Stomach smooth muscle (tissue), 2 donors: ENCODE data around the gene AEN.

Source experiments
- H3K27ac ChIP-seq: one replicate; pipeline ENCODE4 v1.7.0; 2013; ENCODE audit warnings: mild to moderate bottlenecking, low read length, inconsistent platforms
- H3K27me3 ChIP-seq, 2 donors: one replicate each; pipeline ENCODE4 v1.7.0; 2013; ENCODE audit warnings: low read length in 2 of 2; ENCODE audit not compliant: insufficient read depth in 2 of 2, control insufficient read depth in 1 of 2
- H3K36me3 ChIP-seq, 2 donors: one replicate each; pipeline ENCODE4 v1.7.0; 2013; ENCODE audit warnings: low read length in 2 of 2; ENCODE audit not compliant: control insufficient read depth in 2 of 2, insufficient read depth in 2 of 2
- H3K4me1 ChIP-seq: one replicate; pipeline ENCODE4 v1.7.0; 2013; ENCODE audit warnings: low read length; ENCODE audit not compliant: control insufficient read depth, insufficient read depth
- H3K4me3 ChIP-seq, 2 donors: one replicate each; pipeline ENCODE4 v1.7.0; 2013; ENCODE audit warnings: low read length in 2 of 2
- H3K9ac ChIP-seq, 2 donors: one replicate each; pipeline ENCODE4 v1.7.0; 2013; ENCODE audit warnings: low read length in 2 of 2, mild to moderate bottlenecking in 1 of 2
- H3K9me3 ChIP-seq, 2 donors: one replicate each; pipeline ENCODE4 v1.7.0; 2013; ENCODE audit warnings: low read length in 2 of 2; ENCODE audit not compliant: control insufficient read depth in 2 of 2
- donor health status: healthy.
- donor health status: Pancreatic carcinoma.

The AEN gene

DNA sequence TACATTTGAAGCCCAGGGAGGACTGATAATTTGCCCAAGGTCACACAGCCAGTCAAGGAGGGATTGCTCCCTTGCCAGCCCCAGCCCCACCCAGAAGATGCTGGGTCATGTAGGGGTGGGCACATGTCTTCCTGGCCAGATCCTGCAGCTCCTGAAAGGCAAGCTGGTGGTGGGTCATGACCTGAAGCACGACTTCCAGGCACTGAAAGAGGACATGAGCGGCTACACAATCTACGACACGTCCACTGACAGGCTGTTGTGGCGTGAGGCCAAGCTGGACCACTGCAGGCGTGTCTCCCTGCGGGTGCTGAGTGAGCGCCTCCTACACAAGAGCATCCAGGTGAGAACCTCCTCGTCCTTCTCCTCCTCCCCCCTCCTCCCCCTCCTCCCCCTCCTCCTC lies 30.8 kb downstream of the AEN start:
- Histone ChIP-seq H3K36me3 (no peaks in the 10 kb centered on the region), H3K4me1 (no peaks in the 10 kb centered on the region), H3K9ac (no peak overlapping the region), H3K27me3 (peaks cover 0 to 2% of the 10 kb centered on the region in 2 donors), H3K9me3 (no peaks in the 10 kb centered on the region), H3K4me3 (no peak overlapping the region), H3K27ac (no peak overlapping the region)

DNA sequence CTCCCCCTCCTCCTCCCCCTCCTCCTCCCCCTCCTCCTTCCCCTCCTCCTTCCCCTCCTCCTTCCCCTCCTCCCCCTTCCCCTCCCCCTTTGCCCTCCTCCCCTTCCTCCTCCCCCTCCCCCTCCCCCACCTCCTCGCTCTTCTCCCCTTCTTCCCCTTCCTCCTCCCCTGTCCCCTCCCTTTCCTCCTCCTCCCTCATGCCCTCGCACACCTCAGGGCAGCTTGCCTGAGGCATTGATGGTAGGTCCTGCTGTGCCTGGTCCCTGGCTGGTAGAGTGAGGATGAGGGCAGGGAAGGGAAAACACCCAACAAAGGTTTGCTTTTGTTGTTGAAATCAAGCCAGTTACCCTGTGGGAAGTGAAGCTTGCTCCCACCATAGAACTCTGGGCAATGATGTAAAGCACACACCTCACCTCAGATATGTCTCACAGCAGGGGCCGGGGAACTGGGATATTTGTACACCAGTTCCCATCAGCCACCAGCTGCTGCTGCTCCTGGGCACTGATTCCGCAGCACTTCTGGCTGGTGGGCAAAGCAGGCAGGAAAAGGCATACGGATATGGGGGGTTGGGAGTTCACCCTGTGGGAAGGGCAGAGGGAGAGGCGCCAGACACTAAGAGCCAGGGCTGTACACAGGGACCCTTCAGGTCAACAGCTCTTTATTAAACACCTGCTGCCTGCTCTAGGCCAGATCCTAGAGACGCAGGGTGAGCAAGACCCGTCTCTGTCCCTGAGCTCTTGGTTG lies 31.5 kb downstream of the AEN start:
- no peaks in the 10 kb centered on the region for H3K4me1 ChIP-seq
- H3K27me3 ChIP-seq = peaks cover 0 to 5% of the 10 kb centered on the region in 2 donors
- no peak overlapping the region for H3K4me3 ChIP-seq
- H3K9ac ChIP-seq = no peak overlapping the region
- no peaks in the 10 kb centered on the region for H3K36me3 ChIP-seq
- no peak overlapping the region for H3K27ac ChIP-seq
- H3K9me3 ChIP-seq = no peaks in the 10 kb centered on the region

DNA sequence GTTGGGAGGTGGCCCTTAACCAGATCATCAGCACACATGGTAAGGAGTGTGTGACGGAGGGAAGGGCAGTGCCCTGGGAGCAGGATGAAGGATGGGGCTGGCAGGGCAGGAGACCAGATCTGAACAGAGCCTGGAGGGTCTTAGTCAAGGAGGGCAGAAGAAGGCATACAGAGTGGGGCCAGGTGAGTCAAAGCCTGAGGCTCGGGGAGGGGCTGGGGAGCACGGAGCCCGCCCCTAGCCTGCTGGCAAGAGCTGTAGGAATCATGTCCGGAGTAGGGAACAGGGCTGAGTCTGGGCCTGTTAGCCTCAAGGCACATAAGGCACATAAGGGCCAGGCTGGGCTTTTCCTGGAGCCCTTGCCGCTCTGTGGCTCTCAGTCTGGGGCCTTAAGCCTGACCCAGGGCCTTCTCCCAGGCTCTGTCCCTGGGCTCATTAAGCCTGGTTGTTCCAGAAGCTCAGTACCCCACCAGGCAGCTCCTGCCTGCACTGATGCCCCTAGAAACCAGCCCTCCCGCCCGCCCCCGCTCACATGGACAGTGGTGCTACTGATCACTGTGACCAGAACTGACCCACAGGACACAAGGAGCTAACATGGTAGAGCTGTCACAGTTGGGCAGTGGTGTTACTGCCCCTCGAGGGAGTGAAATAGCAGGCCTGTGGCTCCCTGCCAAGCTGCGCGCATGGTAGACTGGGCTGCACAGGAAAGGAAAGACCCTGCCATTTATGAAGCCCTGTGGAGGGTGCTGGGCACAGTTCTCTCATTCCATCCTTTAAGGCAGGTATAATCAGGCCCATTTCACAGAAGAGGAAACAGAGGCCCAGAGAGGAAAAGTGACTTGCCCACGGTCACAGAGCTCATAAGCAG lies 32.3 kb downstream of the AEN start:
- H3K27ac ChIP-seq = no peak overlapping the region

DNA sequence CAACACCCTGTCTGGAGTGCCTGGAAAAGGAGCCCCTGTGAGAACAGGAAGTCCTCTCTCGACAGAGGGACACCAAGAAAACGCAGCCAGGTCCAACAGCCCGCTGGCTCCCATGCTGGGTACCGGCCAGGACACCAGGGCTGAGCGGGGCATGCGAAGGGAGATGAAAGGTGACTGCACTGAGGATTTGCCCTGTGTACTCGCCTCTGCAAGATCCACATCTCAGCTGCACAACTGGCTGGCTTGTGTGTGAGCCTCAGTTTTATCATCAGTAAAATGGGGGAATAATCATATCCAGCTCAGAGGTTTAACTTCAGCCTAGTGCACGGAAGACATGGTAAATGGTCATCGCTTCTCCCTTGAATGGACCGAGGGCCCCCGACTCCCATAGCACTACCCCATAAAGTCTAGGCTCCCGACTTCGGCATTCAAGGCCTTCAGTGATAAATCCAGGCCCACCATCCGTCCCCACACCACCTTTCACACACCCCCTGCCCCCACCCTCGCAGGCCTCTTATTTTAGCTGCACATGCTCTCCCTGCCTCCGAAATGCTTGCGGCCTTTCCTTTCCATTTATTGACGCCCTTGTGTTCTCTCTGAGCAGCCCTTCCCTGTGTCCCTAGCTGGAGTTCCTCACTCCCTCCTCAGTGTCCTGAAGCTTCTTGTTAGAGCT lies 33.4 kb downstream of the AEN start:
- no peak overlapping the region for H3K27ac ChIP-seq
- no peak overlapping the region for H3K4me3 ChIP-seq
- no peak overlapping the region for H3K9ac ChIP-seq
- no peaks in the 10 kb centered on the region for H3K9me3 ChIP-seq
- no peaks in the 10 kb centered on the region for H3K36me3 ChIP-seq
- peaks cover 2 to 5% of the 10 kb centered on the region in 2 donors for H3K27me3 ChIP-seq
- peaks cover 3% of the 10 kb centered on the region for H3K4me1 ChIP-seq

More for the DNA sequence above, 32.3 kb downstream of the AEN start:
- Histone ChIP-seq H3K27me3 (peaks cover 0 to 5% of the 10 kb centered on the region in 2 donors), H3K9me3 (no peaks in the 10 kb centered on the region), H3K9ac (no peak overlapping the region), H3K4me1 (peaks cover 3% of the 10 kb centered on the region), H3K4me3 (no peak overlapping the region), H3K36me3 (no peaks in the 10 kb centered on the region)

DNA sequence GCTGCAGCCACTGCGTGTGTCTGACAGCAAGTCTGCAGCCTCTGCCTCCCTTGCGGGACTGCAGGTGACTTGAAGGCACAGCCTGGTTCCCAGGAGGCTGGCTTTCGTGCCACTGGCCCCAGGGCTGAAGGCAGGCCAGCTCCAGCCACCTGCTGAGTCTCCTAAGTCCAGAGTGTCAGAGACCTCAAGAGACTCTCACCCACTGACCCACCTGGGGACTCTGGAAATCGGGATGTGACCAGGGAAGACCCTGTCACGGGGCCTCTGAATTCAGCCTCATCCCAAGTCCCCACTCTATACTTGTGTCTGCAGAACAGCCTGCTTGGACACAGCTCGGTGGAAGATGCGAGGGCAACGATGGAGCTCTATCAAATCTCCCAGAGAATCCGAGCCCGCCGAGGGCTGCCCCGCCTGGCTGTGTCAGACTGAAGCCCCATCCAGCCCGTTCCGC lies 34.0 kb downstream of the AEN start:
- H3K9me3 ChIP-seq = no peaks in the 10 kb centered on the region
- peaks cover 3% of the 10 kb centered on the region for H3K4me1 ChIP-seq
- H3K9ac ChIP-seq = no peak overlapping the region
- H3K27me3 ChIP-seq = peaks cover 2 to 5% of the 10 kb centered on the region in 2 donors
- H3K36me3 ChIP-seq = no peaks in the 10 kb centered on the region
- no peak overlapping the region for H3K27ac ChIP-seq
- no peak overlapping the region for H3K4me3 ChIP-seq

DNA sequence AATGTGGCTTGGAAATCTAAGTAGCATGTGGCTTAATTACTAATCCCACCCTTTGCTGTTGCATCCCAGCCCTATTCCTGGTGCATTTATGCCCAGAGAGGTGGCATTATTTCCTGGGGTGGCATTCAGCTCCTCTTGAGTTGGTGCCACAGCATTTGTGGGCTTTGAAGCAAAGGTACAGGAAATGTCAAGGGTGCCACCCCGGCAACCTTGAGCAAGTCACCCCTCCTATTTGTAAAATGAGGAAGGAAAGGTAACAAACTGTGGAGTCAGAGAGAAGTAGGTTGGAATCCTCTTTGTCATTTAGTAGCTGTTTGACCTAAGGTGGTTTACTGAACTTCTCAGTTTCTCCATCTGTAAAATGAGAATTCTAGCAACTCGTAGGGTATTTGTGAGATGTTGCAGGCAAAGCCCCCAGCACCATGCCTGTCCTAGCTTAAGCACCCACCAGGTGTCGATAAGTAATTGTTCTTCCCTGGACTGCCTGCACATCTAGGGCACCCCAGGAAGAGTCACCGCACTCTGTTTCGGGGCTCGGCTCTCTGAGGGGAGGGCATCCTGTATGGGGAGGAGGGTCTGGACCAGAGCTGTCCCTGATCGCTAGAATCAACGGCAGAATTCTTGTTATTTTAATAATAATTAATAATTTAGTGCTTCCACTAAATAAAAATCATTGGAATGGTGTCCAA lies 34.8 kb downstream of the AEN start:
- H3K4me3 ChIP-seq = no peak overlapping the region
- H3K4me1 ChIP-seq = peaks cover 3% of the 10 kb centered on the region
- no peaks in the 10 kb centered on the region for H3K9me3 ChIP-seq
- H3K27me3 ChIP-seq = peaks cover 5 to 6% of the 10 kb centered on the region in 2 donors
- no peak overlapping the region for H3K27ac ChIP-seq
- no peaks in the 10 kb centered on the region for H3K36me3 ChIP-seq
- H3K9ac ChIP-seq = no peak overlapping the region

DNA sequence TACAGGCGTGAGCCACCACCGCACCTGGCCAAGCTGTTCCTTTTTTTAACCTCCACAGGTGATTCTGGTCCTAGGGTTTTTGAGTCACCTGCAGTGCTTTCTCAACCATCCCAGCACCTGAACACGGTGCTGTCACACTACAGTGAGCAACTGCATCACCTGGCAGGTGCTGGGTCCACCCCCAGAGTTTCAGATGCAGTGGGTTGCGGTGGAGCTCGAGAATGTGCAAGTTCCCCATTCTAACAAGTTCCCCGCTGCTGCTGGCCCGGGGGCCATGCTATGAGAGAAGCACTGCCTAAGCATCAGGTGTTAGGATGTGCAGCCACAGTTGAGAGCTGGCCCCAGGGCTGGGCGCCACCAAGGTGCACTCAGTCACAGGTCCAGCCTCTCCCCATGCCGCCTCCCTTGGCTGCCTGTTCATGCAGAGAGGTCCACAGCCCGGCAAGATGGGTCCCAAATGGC lies 35.7 kb downstream of the AEN start:
- no peak overlapping the region for H3K9ac ChIP-seq
- no peak overlapping the region for H3K27ac ChIP-seq
- H3K4me1 ChIP-seq = peaks cover 3% of the 10 kb centered on the region
- no peaks in the 10 kb centered on the region for H3K9me3 ChIP-seq
- H3K36me3 ChIP-seq = no peaks in the 10 kb centered on the region
- H3K27me3 ChIP-seq = peaks cover 5 to 6% of the 10 kb centered on the region in 2 donors
- no peak overlapping the region for H3K4me3 ChIP-seq

DNA sequence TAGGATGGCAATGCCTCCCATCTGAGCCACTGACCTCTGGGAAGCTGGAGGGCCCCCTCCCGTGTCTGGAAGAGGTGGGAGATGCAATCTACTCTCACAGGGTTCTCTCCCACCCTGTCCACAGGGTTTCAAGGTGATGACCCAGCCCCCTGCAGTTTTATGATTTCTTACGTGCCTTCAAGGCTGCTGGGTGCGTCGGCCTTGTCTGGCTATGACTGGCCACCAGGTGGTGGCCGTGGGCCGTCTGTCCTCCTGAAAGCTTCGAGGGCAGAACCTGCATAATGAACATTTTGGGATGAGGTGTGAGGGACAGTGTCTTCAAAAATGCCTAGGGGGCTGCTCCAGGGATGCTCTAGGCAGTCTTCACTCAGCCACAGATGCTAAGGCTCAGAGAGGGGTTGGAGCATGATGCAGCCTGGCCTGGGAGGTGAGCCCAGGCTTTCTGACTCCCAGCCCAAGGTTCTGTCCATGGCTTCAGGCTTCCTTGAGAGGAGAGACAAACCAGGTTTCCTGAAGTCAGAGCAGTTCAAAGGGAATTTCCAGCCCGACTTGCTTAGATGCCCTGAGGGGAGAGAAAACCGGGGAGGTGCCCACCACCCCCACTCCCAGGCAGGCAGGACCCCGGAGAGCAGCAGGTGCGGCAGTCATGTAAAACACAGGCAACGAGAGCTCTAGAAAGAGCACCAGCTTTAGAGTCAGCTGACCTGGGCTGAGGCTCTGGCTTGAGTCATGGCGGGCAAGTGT lies 36.4 kb downstream of the AEN start:
- no peak overlapping the region for H3K27ac ChIP-seq

DNA sequence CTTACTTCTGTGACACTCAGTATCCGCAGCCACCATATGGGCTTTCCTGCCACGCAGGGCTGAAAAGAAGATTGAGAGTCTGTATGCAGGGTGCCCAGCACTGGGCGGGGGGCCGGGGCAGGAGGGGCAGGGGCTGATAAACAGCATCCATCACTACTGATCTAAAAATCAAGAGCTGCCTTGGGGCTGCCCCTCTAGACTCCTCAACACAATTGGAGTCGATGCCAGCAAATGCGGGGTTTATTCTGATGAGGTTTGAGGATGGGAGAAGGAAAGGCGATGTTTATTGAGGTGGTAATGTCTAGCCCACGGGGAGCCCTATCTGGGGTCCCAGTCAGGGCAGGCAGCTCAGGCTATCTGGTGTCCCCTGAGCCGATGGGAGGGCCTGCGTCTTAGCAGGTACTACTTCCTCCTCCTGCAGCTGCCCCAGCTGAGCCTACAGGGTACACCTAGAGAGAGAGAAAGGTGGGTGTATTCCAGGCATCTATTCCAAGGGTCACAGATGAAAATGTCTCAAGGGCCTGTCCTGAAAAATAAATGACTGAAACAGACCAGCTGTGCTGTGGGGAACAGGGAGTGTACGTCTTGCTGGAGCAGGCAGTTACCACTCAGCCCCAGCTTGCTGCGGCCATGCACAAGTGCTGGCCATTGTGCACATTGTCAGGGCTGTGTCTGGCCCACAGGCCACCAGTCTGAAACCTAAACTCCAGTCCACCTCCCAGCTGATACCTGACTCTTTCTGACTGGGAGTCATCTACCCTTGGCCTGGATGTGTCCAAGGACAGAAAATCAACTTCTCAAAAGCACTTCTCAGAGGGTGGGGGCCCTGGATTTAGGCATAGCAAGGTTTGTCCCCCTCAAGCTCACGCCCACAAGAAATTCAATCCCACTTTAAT lies 37.2 kb downstream of the AEN start:
- peaks cover 3% of the 10 kb centered on the region for H3K4me1 ChIP-seq
- no peak overlapping the region for H3K9ac ChIP-seq
- no peak overlapping the region for H3K27ac ChIP-seq
- no peak overlapping the region for H3K4me3 ChIP-seq
- no peaks in the 10 kb centered on the region for H3K36me3 ChIP-seq
- peaks cover 5 to 6% of the 10 kb centered on the region in 2 donors for H3K27me3 ChIP-seq
- no peaks in the 10 kb centered on the region for H3K9me3 ChIP-seq

More for the DNA sequence above, 36.4 kb downstream of the AEN start:
- no peak overlapping the region for H3K4me3 ChIP-seq
- no peak overlapping the region for H3K9ac ChIP-seq
- H3K27me3 ChIP-seq = peaks cover 5 to 6% of the 10 kb centered on the region in 2 donors
- no peaks in the 10 kb centered on the region for H3K9me3 ChIP-seq
- H3K36me3 ChIP-seq = no peaks in the 10 kb centered on the region
- H3K4me1 ChIP-seq = peaks cover 3% of the 10 kb centered on the region
